ENCODE data around the gene MAML1.

- TF ChIP-seq CTCF (IDR thresholded peaks at IDR 0.05) (no peak), POLR2AphosphoS5 (IDR thresholded peaks at IDR 0.05) (no peak)
Observed at GRCh38 chr5:179762079-179762780, 29.6 kb downstream of the MAML1 start.
